ENCODE measurements around the gene TCFL5.

The TCFL5 gene

GRCh38 chr20:62864207-62864606 lies 2.6 kb upstream of the TCFL5 start:
- TF ChIP-seq FOXP2 (optimal IDR thresholded peaks at IDR 0.05; ENCODE audit: borderline replicate concordance, extremely low read depth, extremely low read length, insufficient read depth) (no peak), POLR2AphosphoS5 (IDR thresholded peaks at IDR 0.05; ENCODE audit: low read depth, low read length) (no peak), TAF1 (IDR thresholded peaks at IDR 0.05; ENCODE audit: borderline replicate concordance, insufficient read depth, low read length) (no peak), REST (IDR thresholded peaks at IDR 0.05; ENCODE audit: insufficient read depth in 1 of 2, low read depth in 2 of 2, low read length in 2 of 2) (no peak), SIN3A (IDR thresholded peaks at IDR 0.05; ENCODE audit: borderline replicate concordance, insufficient read depth, low read length) (no peak)

GRCh38 chr20:62860924-62861691 lies 514 bp downstream of the TCFL5 start:
- peak; percentile 27 for TF ChIP-seq FOXP2 (optimal IDR thresholded peaks at IDR 0.05; ENCODE audit: borderline replicate concordance, extremely low read depth, extremely low read length, insufficient read depth)
- TF ChIP-seq TAF1 (IDR thresholded peaks at IDR 0.05; ENCODE audit: borderline replicate concordance, insufficient read depth, low read length) = no peak

- TF ChIP-seq TAF1 (IDR thresholded peaks at IDR 0.05; ENCODE audit: borderline replicate concordance, insufficient read depth, low read length) (no peak), POLR2AphosphoS5 (IDR thresholded peaks at IDR 0.05; ENCODE audit: low read depth, low read length) (peak; percentile 53; the same call in 1 of the 2 replicates), FOXP2 (optimal IDR thresholded peaks at IDR 0.05; ENCODE audit: borderline replicate concordance, extremely low read depth, extremely low read length, insufficient read depth) (no peak), REST (IDR thresholded peaks at IDR 0.05; ENCODE audit: insufficient read depth in 1 of 2, low read depth in 2 of 2, low read length in 2 of 2) (no peak), SIN3A (IDR thresholded peaks at IDR 0.05; ENCODE audit: borderline replicate concordance, insufficient read depth, low read length) (peak; percentile 61; the same call in 1 of the 2 replicates)
Observed at GRCh38 chr20:62860391-62860923, 1.2 kb downstream of the TCFL5 start.

- TF ChIP-seq POLR2AphosphoS5 (IDR thresholded peaks at IDR 0.05; ENCODE audit: low read depth, low read length) (no peak), REST (IDR thresholded peaks at IDR 0.05; ENCODE audit: insufficient read depth in 1 of 2, low read depth in 2 of 2, low read length in 2 of 2) (no peak), SIN3A (IDR thresholded peaks at IDR 0.05; ENCODE audit: borderline replicate concordance, insufficient read depth, low read length) (no peak), FOXP2 (optimal IDR thresholded peaks at IDR 0.05; ENCODE audit: borderline replicate concordance, extremely low read depth, extremely low read length, insufficient read depth) (no peak), TAF1 (IDR thresholded peaks at IDR 0.05; ENCODE audit: borderline replicate concordance, insufficient read depth, low read length) (no peak)
Observed at GRCh38 chr20:62859721-62860120, 1.9 kb downstream of the TCFL5 start.

GRCh38 chr20:62858058-62858830 lies 3.4 kb downstream of the TCFL5 start:
- TF ChIP-seq TAF1 (IDR thresholded peaks at IDR 0.05; ENCODE audit: borderline replicate concordance, insufficient read depth, low read length) (no peak), SIN3A (IDR thresholded peaks at IDR 0.05; ENCODE audit: borderline replicate concordance, insufficient read depth, low read length) (no peak), POLR2AphosphoS5 (IDR thresholded peaks at IDR 0.05; ENCODE audit: low read depth, low read length) (no peak), FOXP2 (optimal IDR thresholded peaks at IDR 0.05; ENCODE audit: borderline replicate concordance, extremely low read depth, extremely low read length, insufficient read depth) (no peak), REST (IDR thresholded peaks at IDR 0.05; ENCODE audit: insufficient read depth in 1 of 2, low read depth in 2 of 2, low read length in 2 of 2) (no peak)

Measured in PFSK-1 (cell line).